Mesendoderm (in vitro differentiated cells): ENCODE results near the gene TIPRL.

Experiments
- DNase-seq: peaks from one replicate; pipeline ENCODE4 v3.0.0; 2013
- H2AK5ac ChIP-seq: 2 replicates; pipeline ENCODE4 v1.6.1; 2013; ENCODE audit warnings: low read length, inconsistent platforms
- H2BK120ac ChIP-seq: 2 replicates; pipeline ENCODE4 v1.6.1; 2013; ENCODE audit warnings: low read depth, mild to moderate bottlenecking, low read length, moderate library complexity, mixed read lengths
- H2BK15ac ChIP-seq: replicated peaks from 2 replicates; pipeline ENCODE4 v1.6.1; 2013; ENCODE audit warnings: low read depth, mild to moderate bottlenecking, moderate library complexity
- H2BK5ac ChIP-seq: 2 replicates; pipeline ENCODE4 v1.6.1; 2013; ENCODE audit warnings: low read length, inconsistent platforms
- H3K18ac ChIP-seq: 2 replicates; pipeline ENCODE4 v1.6.1; 2013; ENCODE audit warnings: mild to moderate bottlenecking, low read length, mixed read lengths
- H3K23ac ChIP-seq: one replicate; pipeline ENCODE4 v1.6.1; 2013; ENCODE audit warnings: low read length
- H3K27ac ChIP-seq: 2 replicates; pipeline ENCODE4 v1.5.1; 2013; ENCODE audit warnings: low read depth, mild to moderate bottlenecking, inconsistent platforms, low read length, moderate library complexity
- H3K27me3 ChIP-seq: 2 replicates; pipeline ENCODE4 v1.6.1; 2013; ENCODE audit warnings: low read length, control low read depth, mild to moderate bottlenecking, inconsistent platforms; ENCODE audit not compliant: insufficient read depth, poor library complexity
- H3K36me3 ChIP-seq: 2 replicates; pipeline ENCODE4 v1.6.1; 2013; ENCODE audit warnings: low read length, inconsistent platforms; ENCODE audit not compliant: control insufficient read depth, insufficient read depth
- H3K4ac ChIP-seq: one replicate; pipeline ENCODE4 v1.6.1; 2013; ENCODE audit warnings: low read depth, mild to moderate bottlenecking, low read length, moderate library complexity
- H3K4me1 ChIP-seq: 2 replicates; pipeline ENCODE4 v1.6.1; 2013; ENCODE audit warnings: low read depth, low read length, inconsistent platforms; ENCODE audit not compliant: control insufficient read depth
- H3K4me2 ChIP-seq: 2 replicates; pipeline ENCODE4 v1.6.1; 2013; ENCODE audit warnings: low read length
- H3K4me3 ChIP-seq: 2 replicates; pipeline ENCODE4 v1.5.1; 2013; ENCODE audit warnings: mild to moderate bottlenecking, low read length
- H3K56ac ChIP-seq: one replicate; pipeline ENCODE4 v1.6.1; 2013; ENCODE audit warnings: low read length
- H3K79me1 ChIP-seq: 2 replicates; pipeline ENCODE4 v1.6.1; 2013; ENCODE audit warnings: low read length, inconsistent platforms
- H3K79me2 ChIP-seq: 2 replicates; pipeline ENCODE4 v1.6.1; 2013; ENCODE audit warnings: mild to moderate bottlenecking, low read length; ENCODE audit not compliant: control insufficient read depth, insufficient read depth
- H3K9ac ChIP-seq: 2 replicates; pipeline ENCODE4 v1.6.1; 2013; ENCODE audit warnings: low read length, inconsistent platforms
- H4K5ac ChIP-seq: one replicate; pipeline ENCODE4 v1.6.1; 2013; ENCODE audit warnings: low read length
- H4K8ac ChIP-seq: one replicate; pipeline ENCODE4 v1.6.1; 2013; ENCODE audit warnings: low read depth, mild to moderate bottlenecking, control low read depth, low read length, moderate library complexity
- WGBS: extraction: QIAGEN DNeasy Blood & Tissue Kit; methylation state at CpG from one replicate; pipeline ENCODE4 v1.1.7; 2013; ENCODE audit warnings: low lambda C conversion rate, missing lambda C conversion rate; ENCODE audit not compliant: insufficient coverage; ENCODE audit errors: extremely low coverage; 5-methylcytosine and 5-hydroxymethylcytosine counted together

TIPRL gene

GRCh38 chr1:168141871-168142385 is 36.8 kb upstream of the TIPRL start:
- Histone ChIP-seq H3K9ac (no peak overlapping the region), H3K79me1 (no peaks in the 10 kb centered on the region), H3K27me3 (no peaks in the 10 kb centered on the region), H3K56ac (no peak overlapping the region), H3K36me3 (no peaks in the 10 kb centered on the region), H2BK5ac (no peak overlapping the region), H4K8ac (no peak overlapping the region), H3K23ac (no peak overlapping the region), H3K4me3 (no peak overlapping the region), H4K5ac (no peak overlapping the region), H3K18ac (no peak overlapping the region), H3K79me2 (no peaks in the 10 kb centered on the region), H3K4ac (no peak overlapping the region), H3K4me1 (peaks cover 4% of the 10 kb centered on the region), H2BK15ac (no peak overlapping the region), H3K4me2 (no peak overlapping the region), H3K27ac (no peak overlapping the region), H2AK5ac (no peak overlapping the region), H2BK120ac (no peak overlapping the region)
- peak; percentile 40 for DNase-seq
- WGBS: no CpG with 5 or more reads among the region's 3 CpGs

GRCh38 chr1:168145184-168146159 is 33.3 kb upstream of the TIPRL start:
- Histone ChIP-seq H2BK120ac (no peak overlapping the region), H3K79me2 (no peaks in the 10 kb centered on the region)
- WGBS: no CpG with 5 or more reads among the region's 15 CpGs

GRCh38 chr1:168146160-168146539 is 32.6 kb upstream of the TIPRL start:
- Histone ChIP-seq H3K27me3 (no peaks in the 10 kb centered on the region), H2BK15ac (no peak overlapping the region), H3K27ac (no peak overlapping the region), H3K79me2 (no peaks in the 10 kb centered on the region), H3K23ac (no peak overlapping the region), H2BK5ac (no peak overlapping the region), H4K5ac (no peak overlapping the region), H3K36me3 (no peaks in the 10 kb centered on the region), H4K8ac (no peak overlapping the region), H3K79me1 (no peaks in the 10 kb centered on the region), H3K4me3 (no peak overlapping the region), H2AK5ac (no peak overlapping the region), H3K4ac (no peak overlapping the region), H2BK120ac (no peak overlapping the region), H3K9ac (no peak overlapping the region), H3K4me1 (peaks cover 4% of the 10 kb centered on the region), H3K4me2 (no peak overlapping the region), H3K18ac (no peak overlapping the region), H3K56ac (no peak overlapping the region)
- WGBS: no CpG with 5 or more reads among the region's 5 CpGs
- DNase-seq: no peak

More at GRCh38 chr1:168145184-168146159, 33.3 kb upstream of the TIPRL start:
- no peak overlapping the region for H3K27ac ChIP-seq
- no peak overlapping the region for H3K4me3 ChIP-seq
- no peaks in the 10 kb centered on the region for H3K27me3 ChIP-seq
- H3K23ac ChIP-seq: no peak overlapping the region
- no peak overlapping the region for H3K18ac ChIP-seq
- H4K5ac ChIP-seq: no peak overlapping the region
- H3K79me1 ChIP-seq: no peaks in the 10 kb centered on the region
- no peak overlapping the region for H3K4me2 ChIP-seq
- no peak overlapping the region for H3K4ac ChIP-seq
- peak overlapping the region; percentile 80 for H3K56ac ChIP-seq
- no peak overlapping the region for H2AK5ac ChIP-seq
- H4K8ac ChIP-seq: no peak overlapping the region
- H3K9ac ChIP-seq: no peak overlapping the region
- no peak overlapping the region for H2BK15ac ChIP-seq
- H3K36me3 ChIP-seq: no peaks in the 10 kb centered on the region
- peak; percentile 96 for DNase-seq
- peaks cover 4% of the 10 kb centered on the region for H3K4me1 ChIP-seq
- H2BK5ac ChIP-seq: no peak overlapping the region

- Histone ChIP-seq H3K4me1 (peaks cover 4% of the 10 kb centered on the region), H2BK15ac (no peak overlapping the region), H3K9ac (no peak overlapping the region), H3K18ac (no peak overlapping the region), H3K27ac (no peak overlapping the region), H3K79me2 (no peaks in the 10 kb centered on the region), H2AK5ac (no peak overlapping the region), H2BK5ac (no peak overlapping the region), H3K27me3 (no peaks in the 10 kb centered on the region), H2BK120ac (no peak overlapping the region), H3K79me1 (no peaks in the 10 kb centered on the region), H3K4ac (no peak overlapping the region), H3K4me2 (no peak overlapping the region), H3K56ac (no peak overlapping the region), H3K4me3 (no peak overlapping the region), H3K23ac (no peak overlapping the region), H4K5ac (no peak overlapping the region), H3K36me3 (no peaks in the 10 kb centered on the region), H4K8ac (no peak overlapping the region)
- WGBS: no CpG with 5 or more reads among the region's 11 CpGs
- peak; percentile 81 for DNase-seq
Measured at GRCh38 chr1:168146626-168147025, 32.1 kb upstream of the TIPRL start.

- Histone ChIP-seq H4K8ac (no peak overlapping the region), H3K18ac (no peak overlapping the region), H3K27ac (no peak overlapping the region), H3K79me1 (no peaks in the 10 kb centered on the region), H3K56ac (no peak overlapping the region), H3K4me3 (no peak overlapping the region), H3K23ac (no peak overlapping the region), H2AK5ac (no peak overlapping the region), H2BK5ac (no peak overlapping the region), H2BK15ac (no peak overlapping the region), H3K4me2 (no peak overlapping the region), H4K5ac (no peak overlapping the region), H3K36me3 (no peaks in the 10 kb centered on the region), H2BK120ac (no peak overlapping the region), H3K4ac (no peak overlapping the region), H3K9ac (no peak overlapping the region), H3K27me3 (no peaks in the 10 kb centered on the region), H3K4me1 (peaks cover 4% of the 10 kb centered on the region), H3K79me2 (no peaks in the 10 kb centered on the region)
- WGBS: no CpG with 5 or more reads among the region's 4 CpGs
- no peak for DNase-seq
Measured at GRCh38 chr1:168148916-168149315, 29.8 kb upstream of the TIPRL start.
